Measurements from ENCODE around the gene ZNF496. TPM values are rescaled to one million over a fixed set of nuclear protein-coding genes. Genes with fewer than 3 reads are reported as not detected.
A peak's percentile ranks its signal among the peaks of the same experiment; 100 is the strongest.
"Not testable (repeated sequence)": the region's sequence is repeated elsewhere in the genome, so short reads cannot be mapped to it uniquely, and the experiment has no call there.

The ZNF496 gene
- total and polyA plus RNA-seq, 7 experiments from 2014 or later = 9.2 to 25.1 (median 10.5) TPM

- POLR2A ChIA-PET; intact Hi-C loops (cut with micrococcal nuclease); CTCF ChIA-PET; H3K27ac ChIP-seq (ENCODE audit: low read depth, low read length); H3K9me3 ChIP-seq (ENCODE audit: control insufficient read depth in 2 of 3, low read length in 3 of 3); H3K4me3 Mint-ChIP-seq; ATAC-seq; H3K4me1 Mint-ChIP-seq; H3K27ac Mint-ChIP-seq; H3K27me3 ChIP-seq (ENCODE audit: control insufficient read depth in 2 of 2, insufficient read depth in 2 of 2, low read length in 2 of 2); DNase-seq; H3K4me1 ChIP-seq (ENCODE audit: control insufficient read depth in 2 of 2, insufficient read depth in 2 of 2, low read length in 2 of 2); H3K36me3 ChIP-seq (ENCODE audit: control insufficient read depth in 2 of 3, insufficient read depth in 3 of 3, low read length in 3 of 3); H3K4me3 ChIP-seq (ENCODE audit: low read length): not testable (repeated sequence)
- Mint-ChIP-seq H3K27me3 (peaks cover 12 to 40% (median 27%) of the 10 kb centered on the region in 5 donors), H3K36me3 (peaks cover 0 to 12% (median 5%) of the 10 kb centered on the region in 5 donors), H3K9me3 (peaks cover 0 to 22% (median 3%) of the 10 kb centered on the region in 11 donors)
Observed at GRCh38 chr1:247355160-247355559, 23.5 kb upstream of the ZNF496 start.

GRCh38 chr1:247352175-247352574 lies 20.5 kb upstream of the ZNF496 start:
- H3K4me3 ChIP-seq (ENCODE audit: low read length) = no peak overlapping the region
- no peaks in the 10 kb centered on the region for H3K4me1 ChIP-seq (ENCODE audit: control insufficient read depth in 2 of 2, insufficient read depth in 2 of 2, low read length in 2 of 2)
- ChIA-PET POLR2A (no interaction called here), CTCF (no interaction called here)
- ATAC-seq = no peak
- peaks cover 3 to 12% (median 7%) of the 10 kb centered on the region in 7 donors for H3K4me1 Mint-ChIP-seq
- H3K27ac Mint-ChIP-seq = no peak overlapping the region
- peaks cover 7 to 39% (median 19%) of the 10 kb centered on the region in 5 donors for H3K27me3 Mint-ChIP-seq
- peaks cover 0 to 14% (median 6%) of the 10 kb centered on the region in 5 donors for H3K36me3 Mint-ChIP-seq
- intact Hi-C loops (cut with micrococcal nuclease) = no loop called here
- H3K9me3 ChIP-seq (ENCODE audit: control insufficient read depth in 2 of 3, low read length in 3 of 3) = no peaks in the 10 kb centered on the region
- H3K36me3 ChIP-seq (ENCODE audit: control insufficient read depth in 2 of 3, insufficient read depth in 3 of 3, low read length in 3 of 3) = no peaks in the 10 kb centered on the region
- no peaks in the 10 kb centered on the region for H3K27me3 ChIP-seq (ENCODE audit: control insufficient read depth in 2 of 2, insufficient read depth in 2 of 2, low read length in 2 of 2)
- H3K9me3 Mint-ChIP-seq = peaks cover 0 to 20% (median 3%) of the 10 kb centered on the region in 11 donors
- no peak for DNase-seq
- no peak overlapping the region for H3K27ac ChIP-seq (ENCODE audit: low read depth, low read length)
- H3K4me3 Mint-ChIP-seq = no peak overlapping the region

GRCh38 chr1:247350587-247350986 lies 18.9 kb upstream of the ZNF496 start:
- Mint-ChIP-seq H3K27me3 (peaks cover 3 to 32% (median 19%) of the 10 kb centered on the region in 5 donors), H3K27ac (no peak overlapping the region), H3K9me3 (peaks cover 0 to 8% (median 0%) of the 10 kb centered on the region in 11 donors), H3K4me3 (no peak overlapping the region), H3K4me1 (peaks cover 3 to 12% (median 7%) of the 10 kb centered on the region in 7 donors), H3K36me3 (peaks cover 0 to 6% (median 1%) of the 10 kb centered on the region in 5 donors)
- no peak overlapping the region for H3K4me3 ChIP-seq (ENCODE audit: low read length)
- CTCF ChIA-PET = no interaction called here
- intact Hi-C loops (cut with micrococcal nuclease) = no loop called here
- DNase-seq = no peak
- POLR2A ChIA-PET = no interaction called here
- ATAC-seq = no peak
- no peaks in the 10 kb centered on the region for H3K9me3 ChIP-seq (ENCODE audit: control insufficient read depth in 2 of 3, low read length in 3 of 3)
- no peaks in the 10 kb centered on the region for H3K27me3 ChIP-seq (ENCODE audit: control insufficient read depth in 2 of 2, insufficient read depth in 2 of 2, low read length in 2 of 2)
- no peaks in the 10 kb centered on the region for H3K4me1 ChIP-seq (ENCODE audit: control insufficient read depth in 2 of 2, insufficient read depth in 2 of 2, low read length in 2 of 2)
- no peak overlapping the region for H3K27ac ChIP-seq (ENCODE audit: low read depth, low read length)
- H3K36me3 ChIP-seq (ENCODE audit: control insufficient read depth in 2 of 3, insufficient read depth in 3 of 3, low read length in 3 of 3) = no peaks in the 10 kb centered on the region

GRCh38 chr1:247347477-247348222 lies 16.0 kb upstream of the ZNF496 start:
- Mint-ChIP-seq H3K27me3 (peaks cover 0 to 29% (median 12%) of the 10 kb centered on the region in 5 donors), H3K4me1 (peaks cover 3 to 12% (median 8%) of the 10 kb centered on the region in 7 donors), H3K27ac (no peak overlapping the region), H3K9me3 (peaks cover 0 to 4% (median 0%) of the 10 kb centered on the region in 11 donors), H3K4me3 (peak overlapping the region in 6 of 10 donors; percentile 23 to 76 (median 39)), H3K36me3 (peaks cover 0 to 4% (median 0%) of the 10 kb centered on the region in 5 donors)
- no peak for ATAC-seq
- DNase-seq = no peak
- Histone ChIP-seq H3K4me1 (ENCODE audit: control insufficient read depth in 2 of 2, insufficient read depth in 2 of 2, low read length in 2 of 2) (no peaks in the 10 kb centered on the region), H3K9me3 (ENCODE audit: control insufficient read depth in 2 of 3, low read length in 3 of 3) (no peaks in the 10 kb centered on the region), H3K27me3 (ENCODE audit: control insufficient read depth in 2 of 2, insufficient read depth in 2 of 2, low read length in 2 of 2) (no peaks in the 10 kb centered on the region), H3K36me3 (ENCODE audit: control insufficient read depth in 2 of 3, insufficient read depth in 3 of 3, low read length in 3 of 3) (no peaks in the 10 kb centered on the region), H3K27ac (ENCODE audit: low read depth, low read length) (no peak overlapping the region), H3K4me3 (ENCODE audit: low read length) (no peak overlapping the region)
- CTCF ChIA-PET = interaction anchor here (0.8 kb wide), 1 partner anchor 12 kb away, joined by 3 read pairs; no protein-coding TSS in a partner anchor
- intact Hi-C loops (cut with micrococcal nuclease) = no loop called here
- POLR2A ChIA-PET = no interaction called here

GRCh38 chr1:247345881-247346280 lies 14.2 kb upstream of the ZNF496 start:
- no peaks in the 10 kb centered on the region for H3K27me3 ChIP-seq (ENCODE audit: control insufficient read depth in 2 of 2, insufficient read depth in 2 of 2, low read length in 2 of 2)
- ChIA-PET POLR2A (interaction anchor here (1.1 kb wide), 1 partner anchor 13 kb away, joined by 4 read pairs; no protein-coding TSS in a partner anchor), CTCF (no interaction called here)
- DNase-seq (no peak), ATAC-seq (no peak)
- H3K4me1 Mint-ChIP-seq = peaks cover 3 to 12% (median 8%) of the 10 kb centered on the region in 7 donors
- no peak overlapping the region for H3K27ac ChIP-seq (ENCODE audit: low read depth, low read length)
- no peak overlapping the region for H3K4me3 ChIP-seq (ENCODE audit: low read length)
- peaks cover 0 to 2% (median 0%) of the 10 kb centered on the region in 11 donors for H3K9me3 Mint-ChIP-seq
- peak overlapping the region in 2 of 9 donors; percentile 28 to 36 for H3K27ac Mint-ChIP-seq
- no peak overlapping the region for H3K4me3 Mint-ChIP-seq
- H3K4me1 ChIP-seq (ENCODE audit: control insufficient read depth in 2 of 2, insufficient read depth in 2 of 2, low read length in 2 of 2) = no peaks in the 10 kb centered on the region
- peaks cover 0 to 4% (median 0%) of the 10 kb centered on the region in 5 donors for H3K36me3 Mint-ChIP-seq
- no peaks in the 10 kb centered on the region for H3K9me3 ChIP-seq (ENCODE audit: control insufficient read depth in 2 of 3, low read length in 3 of 3)
- H3K36me3 ChIP-seq (ENCODE audit: control insufficient read depth in 2 of 3, insufficient read depth in 3 of 3, low read length in 3 of 3) = no peaks in the 10 kb centered on the region
- intact Hi-C loops (cut with micrococcal nuclease) = no loop called here
- peaks cover 0 to 29% (median 8%) of the 10 kb centered on the region in 5 donors for H3K27me3 Mint-ChIP-seq

GRCh38 chr1:247343801-247344200 lies 12.1 kb upstream of the ZNF496 start:
- no peaks in the 10 kb centered on the region for H3K27me3 ChIP-seq (ENCODE audit: control insufficient read depth in 2 of 2, insufficient read depth in 2 of 2, low read length in 2 of 2)
- Mint-ChIP-seq H3K27me3 (peaks cover 0 to 19% (median 2%) of the 10 kb centered on the region in 5 donors), H3K4me3 (no peak overlapping the region), H3K9me3 (no peaks in the 10 kb centered on the region), H3K36me3 (no peaks in the 10 kb centered on the region), H3K27ac (no peak overlapping the region), H3K4me1 (peaks cover 0 to 10% (median 3%) of the 10 kb centered on the region in 7 donors)
- no peak overlapping the region for H3K27ac ChIP-seq (ENCODE audit: low read depth, low read length)
- H3K4me1 ChIP-seq (ENCODE audit: control insufficient read depth in 2 of 2, insufficient read depth in 2 of 2, low read length in 2 of 2) = no peaks in the 10 kb centered on the region
- DNase-seq = no peak
- no peaks in the 10 kb centered on the region for H3K9me3 ChIP-seq (ENCODE audit: control insufficient read depth in 2 of 3, low read length in 3 of 3)
- H3K4me3 ChIP-seq (ENCODE audit: low read length) = no peak overlapping the region
- no peak for ATAC-seq
- ChIA-PET CTCF (no interaction called here), POLR2A (no interaction called here)
- intact Hi-C loops (cut with micrococcal nuclease) = no loop called here
- H3K36me3 ChIP-seq (ENCODE audit: control insufficient read depth in 2 of 3, insufficient read depth in 3 of 3, low read length in 3 of 3) = no peaks in the 10 kb centered on the region
